C4-2B (cell line): Measurements from ENCODE around the gene NCAPD3.

ENCODE experiments used
- ZFX ChIP-seq: fragments of 450-650 bp; IDR thresholded peaks from 2 replicates; pipeline ENCODE4 v1.6.1; 2017
- TF ChIP-seq, protein P1 (sequence below): fragments of 450-650 bp; conservative IDR thresholded peaks from 2 replicates; pipeline ENCODE4 v1.5.1; 2017; ENCODE audit warnings: mild to moderate bottlenecking

- TF ChIP-seq, protein P1, sequence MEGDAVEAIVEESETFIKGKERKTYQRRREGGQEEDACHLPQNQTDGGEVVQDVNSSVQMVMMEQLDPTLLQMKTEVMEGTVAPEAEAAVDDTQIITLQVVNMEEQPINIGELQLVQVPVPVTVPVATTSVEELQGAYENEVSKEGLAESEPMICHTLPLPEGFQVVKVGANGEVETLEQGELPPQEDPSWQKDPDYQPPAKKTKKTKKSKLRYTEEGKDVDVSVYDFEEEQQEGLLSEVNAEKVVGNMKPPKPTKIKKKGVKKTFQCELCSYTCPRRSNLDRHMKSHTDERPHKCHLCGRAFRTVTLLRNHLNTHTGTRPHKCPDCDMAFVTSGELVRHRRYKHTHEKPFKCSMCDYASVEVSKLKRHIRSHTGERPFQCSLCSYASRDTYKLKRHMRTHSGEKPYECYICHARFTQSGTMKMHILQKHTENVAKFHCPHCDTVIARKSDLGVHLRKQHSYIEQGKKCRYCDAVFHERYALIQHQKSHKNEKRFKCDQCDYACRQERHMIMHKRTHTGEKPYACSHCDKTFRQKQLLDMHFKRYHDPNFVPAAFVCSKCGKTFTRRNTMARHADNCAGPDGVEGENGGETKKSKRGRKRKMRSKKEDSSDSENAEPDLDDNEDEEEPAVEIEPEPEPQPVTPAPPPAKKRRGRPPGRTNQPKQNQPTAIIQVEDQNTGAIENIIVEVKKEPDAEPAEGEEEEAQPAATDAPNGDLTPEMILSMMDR: no peak
- no peak for TF ChIP-seq ZFX
These were observed 18.6 kb upstream of the NCAPD3 start for GRCh38 chr11:134242376-134242775.
